ENCODE measurements around the gene ARL15.

The ARL15 gene

DNA sequence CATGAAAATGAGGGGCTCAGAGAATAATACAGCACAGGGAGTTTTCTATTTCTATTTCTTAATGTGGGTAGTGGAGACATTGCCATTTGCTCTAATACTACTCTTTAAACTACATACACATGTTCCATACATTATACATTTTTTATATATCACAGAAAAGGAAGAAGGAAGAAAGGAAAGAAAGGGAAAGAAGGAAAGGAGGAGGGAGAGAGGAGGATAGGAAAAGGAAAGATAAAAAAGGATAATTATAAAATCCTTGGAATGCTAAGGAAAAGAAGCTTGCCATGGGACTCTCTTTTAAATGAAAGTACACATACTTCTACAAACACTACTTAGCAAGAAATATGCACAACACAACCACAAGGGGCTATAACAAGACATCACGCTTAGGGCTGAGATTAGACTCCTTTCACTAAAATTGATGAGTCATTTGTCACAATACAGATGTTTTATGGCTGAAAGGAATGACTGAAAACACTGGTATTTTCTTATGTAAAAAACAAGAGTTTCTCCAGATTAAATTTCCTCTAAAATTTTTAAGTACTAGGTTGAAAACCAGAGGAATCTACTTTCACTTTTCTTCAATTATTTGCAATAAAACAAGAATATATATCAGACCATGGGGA is 219.8 kb downstream of the ARL15 start:
- H3K4me3 ChIP-seq (replicated peaks; ENCODE audit: insufficient read depth, low read length), result no peak overlapping the region
- TF ChIP-seq, protein P1, sequence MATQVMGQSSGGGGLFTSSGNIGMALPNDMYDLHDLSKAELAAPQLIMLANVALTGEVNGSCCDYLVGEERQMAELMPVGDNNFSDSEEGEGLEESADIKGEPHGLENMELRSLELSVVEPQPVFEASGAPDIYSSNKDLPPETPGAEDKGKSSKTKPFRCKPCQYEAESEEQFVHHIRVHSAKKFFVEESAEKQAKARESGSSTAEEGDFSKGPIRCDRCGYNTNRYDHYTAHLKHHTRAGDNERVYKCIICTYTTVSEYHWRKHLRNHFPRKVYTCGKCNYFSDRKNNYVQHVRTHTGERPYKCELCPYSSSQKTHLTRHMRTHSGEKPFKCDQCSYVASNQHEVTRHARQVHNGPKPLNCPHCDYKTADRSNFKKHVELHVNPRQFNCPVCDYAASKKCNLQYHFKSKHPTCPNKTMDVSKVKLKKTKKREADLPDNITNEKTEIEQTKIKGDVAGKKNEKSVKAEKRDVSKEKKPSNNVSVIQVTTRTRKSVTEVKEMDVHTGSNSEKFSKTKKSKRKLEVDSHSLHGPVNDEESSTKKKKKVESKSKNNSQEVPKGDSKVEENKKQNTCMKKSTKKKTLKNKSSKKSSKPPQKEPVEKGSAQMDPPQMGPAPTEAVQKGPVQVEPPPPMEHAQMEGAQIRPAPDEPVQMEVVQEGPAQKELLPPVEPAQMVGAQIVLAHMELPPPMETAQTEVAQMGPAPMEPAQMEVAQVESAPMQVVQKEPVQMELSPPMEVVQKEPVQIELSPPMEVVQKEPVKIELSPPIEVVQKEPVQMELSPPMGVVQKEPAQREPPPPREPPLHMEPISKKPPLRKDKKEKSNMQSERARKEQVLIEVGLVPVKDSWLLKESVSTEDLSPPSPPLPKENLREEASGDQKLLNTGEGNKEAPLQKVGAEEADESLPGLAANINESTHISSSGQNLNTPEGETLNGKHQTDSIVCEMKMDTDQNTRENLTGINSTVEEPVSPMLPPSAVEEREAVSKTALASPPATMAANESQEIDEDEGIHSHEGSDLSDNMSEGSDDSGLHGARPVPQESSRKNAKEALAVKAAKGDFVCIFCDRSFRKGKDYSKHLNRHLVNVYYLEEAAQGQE (IDR thresholded peaks at IDR 0.05; ENCODE audit: insufficient replicate concordance, low read depth), result no peak
- TF ChIP-seq GABPA (IDR thresholded peaks at IDR 0.05; ENCODE audit: low read depth) (no peak), POLR2AphosphoS5 (IDR thresholded peaks at IDR 0.05; ENCODE audit: low read depth) (no peak), SPI1 (IDR thresholded peaks at IDR 0.05; ENCODE audit: borderline replicate concordance, low read depth) (no peak)
- TF ChIP-seq, protein P2, sequence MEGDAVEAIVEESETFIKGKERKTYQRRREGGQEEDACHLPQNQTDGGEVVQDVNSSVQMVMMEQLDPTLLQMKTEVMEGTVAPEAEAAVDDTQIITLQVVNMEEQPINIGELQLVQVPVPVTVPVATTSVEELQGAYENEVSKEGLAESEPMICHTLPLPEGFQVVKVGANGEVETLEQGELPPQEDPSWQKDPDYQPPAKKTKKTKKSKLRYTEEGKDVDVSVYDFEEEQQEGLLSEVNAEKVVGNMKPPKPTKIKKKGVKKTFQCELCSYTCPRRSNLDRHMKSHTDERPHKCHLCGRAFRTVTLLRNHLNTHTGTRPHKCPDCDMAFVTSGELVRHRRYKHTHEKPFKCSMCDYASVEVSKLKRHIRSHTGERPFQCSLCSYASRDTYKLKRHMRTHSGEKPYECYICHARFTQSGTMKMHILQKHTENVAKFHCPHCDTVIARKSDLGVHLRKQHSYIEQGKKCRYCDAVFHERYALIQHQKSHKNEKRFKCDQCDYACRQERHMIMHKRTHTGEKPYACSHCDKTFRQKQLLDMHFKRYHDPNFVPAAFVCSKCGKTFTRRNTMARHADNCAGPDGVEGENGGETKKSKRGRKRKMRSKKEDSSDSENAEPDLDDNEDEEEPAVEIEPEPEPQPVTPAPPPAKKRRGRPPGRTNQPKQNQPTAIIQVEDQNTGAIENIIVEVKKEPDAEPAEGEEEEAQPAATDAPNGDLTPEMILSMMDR (IDR thresholded peaks at IDR 0.05; ENCODE audit: insufficient read depth, low read length), result no peak
- H3K27me3 ChIP-seq (ENCODE audit: insufficient read depth, poor library complexity, severe bottlenecking), result no peaks in the 10 kb centered on the region
- no peak overlapping the region for H3K27ac ChIP-seq (replicated peaks)
- no peak for DNase-seq (ENCODE audit: low read depth in 1 of 2, low spot score in 1 of 2)

DNA sequence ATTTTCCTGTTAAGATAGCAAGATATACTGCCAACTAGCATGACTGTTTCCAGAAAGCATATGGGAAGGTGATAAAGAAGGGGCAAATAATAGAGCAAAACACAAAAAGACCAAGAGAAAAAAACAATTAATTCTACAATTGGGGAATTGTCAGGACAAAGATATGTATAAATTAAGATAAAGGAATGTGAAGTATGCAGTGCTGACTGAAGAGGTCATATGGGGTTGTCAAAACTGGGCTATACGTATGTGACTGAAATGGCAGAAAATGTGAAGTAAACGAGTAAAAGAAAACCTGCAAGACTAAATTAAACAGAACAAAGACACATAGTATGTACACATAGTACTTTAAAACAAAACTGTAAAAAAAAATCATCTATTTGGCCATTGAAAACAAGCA is 222.3 kb downstream of the ARL15 start:
- H3K4me3 ChIP-seq (replicated peaks; ENCODE audit: insufficient read depth, low read length), result no peak overlapping the region
- TF ChIP-seq, protein P1 (IDR thresholded peaks at IDR 0.05; ENCODE audit: insufficient replicate concordance, low read depth), result no peak
- TF ChIP-seq GABPA (IDR thresholded peaks at IDR 0.05; ENCODE audit: low read depth), result no peak
- TF ChIP-seq SPI1 (IDR thresholded peaks at IDR 0.05; ENCODE audit: borderline replicate concordance, low read depth), result no peak
- TF ChIP-seq POLR2AphosphoS5 (IDR thresholded peaks at IDR 0.05; ENCODE audit: low read depth), result no peak
- TF ChIP-seq, protein P2 (IDR thresholded peaks at IDR 0.05; ENCODE audit: insufficient read depth, low read length), result no peak
- H3K27me3 ChIP-seq (ENCODE audit: insufficient read depth, poor library complexity, severe bottlenecking), result no peaks in the 10 kb centered on the region
- DNase-seq (ENCODE audit: low read depth in 1 of 2, low spot score in 1 of 2), result no peak
- no peak overlapping the region for H3K27ac ChIP-seq (replicated peaks)

DNA sequence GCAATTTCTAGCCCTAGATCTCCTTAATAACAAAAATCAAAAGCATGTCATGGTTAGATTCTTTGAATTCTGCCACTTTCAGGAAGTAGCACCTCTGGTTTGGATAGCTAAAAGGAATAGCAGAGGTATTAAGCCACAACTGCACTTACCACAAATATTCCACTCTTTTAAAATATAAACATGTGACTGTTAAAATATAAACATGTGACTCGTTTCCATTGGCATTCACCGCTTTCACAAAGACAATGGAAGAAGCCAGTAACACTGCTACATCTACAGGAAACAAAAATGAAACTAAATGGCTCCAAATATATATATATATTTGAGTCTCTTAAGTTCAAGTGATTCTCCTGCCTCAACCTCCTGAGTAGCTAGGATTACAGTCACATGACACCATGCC is 222.9 kb downstream of the ARL15 start:
- Histone ChIP-seq H3K27ac (replicated peaks) (no peak overlapping the region), H3K27me3 (ENCODE audit: insufficient read depth, poor library complexity, severe bottlenecking) (no peaks in the 10 kb centered on the region), H3K4me3 (replicated peaks; ENCODE audit: insufficient read depth, low read length) (no peak overlapping the region)
- TF ChIP-seq, protein P1 (IDR thresholded peaks at IDR 0.05; ENCODE audit: insufficient replicate concordance, low read depth), result no peak
- no peak for TF ChIP-seq POLR2AphosphoS5 (IDR thresholded peaks at IDR 0.05; ENCODE audit: low read depth)
- no peak for TF ChIP-seq SPI1 (IDR thresholded peaks at IDR 0.05; ENCODE audit: borderline replicate concordance, low read depth)
- no peak for TF ChIP-seq GABPA (IDR thresholded peaks at IDR 0.05; ENCODE audit: low read depth)
- TF ChIP-seq, protein P2 (IDR thresholded peaks at IDR 0.05; ENCODE audit: insufficient read depth, low read length), result no peak
- no peak for DNase-seq (ENCODE audit: low read depth in 1 of 2, low spot score in 1 of 2)
